HG03571 (cell line): ENCODE results near the gene TAS2R9.
"Not testable (repeated sequence)": the region's sequence is repeated elsewhere in the genome, so short reads cannot be mapped to it uniquely, and the experiment has no call there.

Experiments used
- ATAC-seq: cut with Tn5 transposase; IDR thresholded peaks from one replicate; pipeline ENCODE4 v1.9.1; 2021; ENCODE audit not compliant: unreplicated experiment

Gene TAS2R9, protein sequence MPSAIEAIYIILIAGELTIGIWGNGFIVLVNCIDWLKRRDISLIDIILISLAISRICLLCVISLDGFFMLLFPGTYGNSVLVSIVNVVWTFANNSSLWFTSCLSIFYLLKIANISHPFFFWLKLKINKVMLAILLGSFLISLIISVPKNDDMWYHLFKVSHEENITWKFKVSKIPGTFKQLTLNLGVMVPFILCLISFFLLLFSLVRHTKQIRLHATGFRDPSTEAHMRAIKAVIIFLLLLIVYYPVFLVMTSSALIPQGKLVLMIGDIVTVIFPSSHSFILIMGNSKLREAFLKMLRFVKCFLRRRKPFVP

DNA sequence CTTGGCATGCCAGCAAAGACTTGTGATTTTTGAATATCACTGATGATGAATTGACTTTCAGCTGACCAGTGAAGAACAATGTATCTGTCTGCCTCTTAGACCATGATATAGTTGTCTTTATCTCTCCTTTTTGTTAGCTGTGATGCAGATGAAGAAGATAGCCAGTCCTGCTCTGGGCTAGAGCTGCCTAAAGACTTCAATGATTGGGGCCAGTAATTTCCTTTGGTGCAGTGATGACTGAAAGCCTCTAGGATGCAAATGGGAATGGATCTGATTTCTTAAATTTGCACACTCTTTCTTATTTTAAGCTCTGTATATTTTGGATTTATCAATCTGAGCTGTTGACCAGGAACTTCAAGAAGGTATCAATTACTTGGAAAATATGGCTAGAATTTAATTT is at the start of gene TAS2R9:
Gene TAS2R9, minus strand, starts transcription at position 101 of the 400 bp plus-strand sequence. Its CDS starts 93 bp downstream, at position 8.
- ATAC-seq: no peak

GRCh38 chr12:10855807-10856206 is 45.8 kb upstream of the TAS2R9 start:
- ATAC-seq: no peak

DNA sequence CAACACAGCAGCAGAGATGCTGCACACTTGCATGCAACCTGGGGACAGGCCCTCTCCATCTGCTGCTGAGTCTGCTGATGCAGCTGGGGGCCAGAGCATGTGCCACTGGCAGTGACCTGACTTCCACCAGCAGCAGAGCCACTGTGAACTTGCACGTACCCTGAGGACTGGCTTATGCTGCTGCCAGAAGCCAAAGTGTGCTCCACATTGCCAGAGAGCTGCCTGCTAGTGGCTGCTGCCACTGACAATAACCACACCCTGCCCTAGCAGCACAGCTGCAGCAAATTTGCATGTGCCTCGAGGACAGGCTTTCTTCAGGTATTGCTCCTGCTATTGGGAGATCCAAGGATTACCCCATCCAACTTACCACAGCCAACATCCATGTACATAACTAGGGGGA is 43.8 kb upstream of the TAS2R9 start:
- ATAC-seq: no peak

GRCh38 chr12:10851243-10851858 is 41.4 kb upstream of the TAS2R9 start:
- no peak for ATAC-seq

DNA sequence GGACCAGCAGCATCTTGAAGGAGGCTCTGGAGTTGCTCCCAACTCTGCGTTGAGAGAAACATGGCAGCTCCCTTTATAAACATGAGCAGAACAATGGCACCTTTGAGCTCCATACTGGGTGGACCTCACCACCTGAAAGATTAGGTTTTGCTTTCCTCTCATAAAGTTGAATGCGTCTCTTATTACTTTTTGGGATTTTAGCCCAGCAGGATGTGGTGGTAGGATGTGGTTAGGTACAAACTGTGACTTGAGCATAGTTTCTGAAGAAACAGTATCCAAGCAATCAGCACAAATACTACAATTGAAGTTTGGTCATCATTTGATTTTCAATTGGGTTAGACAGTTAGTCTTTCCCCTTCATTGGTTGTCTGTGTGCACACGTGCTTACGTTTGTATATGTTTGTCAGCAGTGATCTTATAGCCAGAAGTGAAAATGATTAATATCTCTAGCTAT is 39.5 kb upstream of the TAS2R9 start, which contains the start of gene PRR4:
Gene PRR4, minus strand, starts transcription at position 51 of the 454 bp plus-strand sequence. Its CDS starts 38 bp downstream, at position 13.
- no peak for ATAC-seq

- no peak for ATAC-seq
These were observed 37.8 kb upstream of the TAS2R9 start for GRCh38 chr12:10847744-10848143.

DNA sequence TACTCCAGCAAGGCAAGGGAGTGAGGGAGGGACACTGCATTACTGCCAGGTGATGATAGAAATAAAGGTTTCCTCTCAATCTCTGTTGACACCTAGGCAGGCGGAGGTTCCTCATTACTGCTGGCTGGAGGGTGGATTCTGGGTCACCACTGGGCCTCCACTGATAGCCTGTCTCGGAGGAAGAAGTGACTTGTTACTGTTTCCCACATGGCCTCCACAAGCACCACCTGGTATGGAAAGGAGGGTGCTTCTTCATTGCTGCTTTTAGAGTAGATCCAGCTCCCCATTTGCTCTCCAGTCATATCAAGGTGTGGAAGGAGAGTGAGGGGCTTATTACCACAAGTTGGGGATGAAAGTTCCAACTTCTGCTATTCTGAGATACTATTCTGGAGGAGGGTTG is 32.9 kb upstream of the TAS2R9 start:
- no peak for ATAC-seq

- ATAC-seq: no peak
These were observed 28.5 kb upstream of the TAS2R9 start for GRCh38 chr12:10838461-10838860.

DNA sequence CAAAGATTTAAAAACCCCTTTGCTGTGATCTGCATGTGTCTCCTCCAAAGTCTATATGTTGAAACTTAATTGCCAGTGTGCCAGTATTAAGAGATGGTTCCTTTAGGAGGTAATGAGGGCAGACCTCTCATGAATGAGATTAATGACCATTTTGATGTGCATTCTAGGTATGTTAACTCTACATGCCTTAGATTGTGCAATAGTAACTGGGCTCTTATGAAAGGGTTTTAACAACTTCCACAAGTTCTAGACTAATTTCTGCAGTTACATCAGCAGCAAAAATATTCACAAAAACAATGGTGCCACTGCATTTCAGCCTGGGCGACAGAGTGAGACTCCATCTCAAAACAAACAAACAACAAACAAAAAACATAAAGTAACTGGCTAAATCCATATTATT is 20.0 kb upstream of the TAS2R9 start:
- ATAC-seq: no peak

- no peak for ATAC-seq
These were observed 16.3 kb upstream of the TAS2R9 start, which contains the start of gene TAS2R10 for GRCh38 chr12:10826258-10826657. TSS of gene TAS2R10 (minus strand) at chr12:10826358. CDS start at chr12:10826269, 89 bp downstream.

GRCh38 chr12:10824957-10825356 is 15.0 kb upstream of the TAS2R9 start:
- ATAC-seq: no peak

DNA sequence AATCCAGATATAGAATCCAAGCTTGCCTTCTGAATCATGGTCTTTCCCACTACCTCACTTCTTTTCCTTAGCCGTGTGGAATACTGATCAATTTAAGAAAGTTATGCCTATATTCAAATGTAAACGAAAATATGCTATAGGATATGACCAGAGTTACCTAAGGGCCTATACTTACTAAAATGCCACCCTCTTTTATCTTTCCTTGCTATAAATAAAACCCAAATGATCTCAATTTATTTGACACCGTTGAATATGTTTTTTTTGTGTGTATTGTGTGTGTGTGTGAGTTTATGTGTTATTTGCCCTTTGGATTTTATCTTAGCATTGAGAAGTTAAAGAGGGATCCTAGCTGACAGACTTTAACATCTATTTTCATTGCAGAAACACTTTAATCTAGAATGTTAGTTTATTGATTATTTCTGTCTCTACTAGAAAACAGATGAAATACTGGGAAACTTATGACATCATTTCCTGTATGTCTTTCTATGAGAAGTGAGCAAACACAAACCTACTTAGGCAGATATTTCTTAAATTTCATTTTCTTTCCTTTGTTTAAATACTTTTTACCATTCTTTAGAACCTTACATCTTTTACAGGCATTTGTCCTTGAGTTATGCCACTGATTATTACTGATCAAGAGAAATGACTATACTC is 2.0 kb upstream of the TAS2R9 start:
- no peak for ATAC-seq

- ATAC-seq: no peak
These were observed 2.8 kb downstream of the TAS2R9 start, which contains the start of gene TAS2R8 for GRCh38 chr12:10807186-10807585. TSS of gene TAS2R8 (minus strand) at chr12:10807286. CDS start at chr12:10806980, 306 bp downstream.

GRCh38 chr12:10802587-10802986 is 7.4 kb downstream of the TAS2R9 start, which contains the start of gene TAS2R7:
TSS of gene TAS2R7 (minus strand) at chr12:10802627. CDS start at chr12:10802570, 57 bp downstream.
- ATAC-seq: no peak

GRCh38 chr12:10801741-10802140 is 8.2 kb downstream of the TAS2R9 start:
- no peak for ATAC-seq

DNA sequence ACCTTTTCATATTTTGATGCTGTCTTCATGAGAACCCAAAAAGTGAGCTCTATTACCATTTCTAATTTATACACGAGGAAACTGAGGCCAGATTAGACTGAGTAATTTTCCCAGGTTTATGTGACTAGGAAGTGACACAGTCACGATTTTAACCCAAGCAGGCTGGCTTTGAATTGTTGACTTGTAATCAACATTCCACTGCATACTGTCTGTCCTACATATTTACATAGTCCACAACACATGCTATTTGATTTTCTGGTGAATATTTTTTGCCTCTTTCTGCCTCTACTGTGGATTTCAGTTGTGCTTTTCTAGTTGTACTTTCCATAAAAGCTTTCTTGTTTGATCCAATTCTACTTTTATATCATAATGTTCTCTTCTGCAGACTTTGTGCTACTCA is 15.7 kb downstream of the TAS2R9 start:
- ATAC-seq: no peak

- not testable (repeated sequence) for ATAC-seq
These were observed 18.2 kb downstream of the TAS2R9 start for GRCh38 chr12:10791769-10792168.

DNA sequence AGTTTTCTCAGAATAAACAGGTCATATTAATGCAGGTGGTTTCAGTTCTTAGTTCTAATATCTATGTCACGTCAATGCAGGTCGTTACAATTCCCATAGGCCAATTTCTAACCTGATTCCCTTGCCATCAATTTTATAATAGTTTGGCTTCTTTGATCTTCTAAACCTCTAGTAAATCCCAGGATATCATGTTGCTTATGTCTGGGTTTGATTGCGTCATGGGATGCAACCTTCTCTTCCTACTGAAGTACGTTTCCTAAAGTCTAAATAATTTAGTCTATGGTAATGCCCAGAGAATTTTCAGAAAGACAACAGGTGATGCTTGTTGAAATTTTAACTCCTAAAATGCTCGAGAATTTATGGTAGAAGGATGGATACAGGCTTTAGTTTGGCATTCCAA is 26.7 kb downstream of the TAS2R9 start:
- no peak for ATAC-seq

DNA sequence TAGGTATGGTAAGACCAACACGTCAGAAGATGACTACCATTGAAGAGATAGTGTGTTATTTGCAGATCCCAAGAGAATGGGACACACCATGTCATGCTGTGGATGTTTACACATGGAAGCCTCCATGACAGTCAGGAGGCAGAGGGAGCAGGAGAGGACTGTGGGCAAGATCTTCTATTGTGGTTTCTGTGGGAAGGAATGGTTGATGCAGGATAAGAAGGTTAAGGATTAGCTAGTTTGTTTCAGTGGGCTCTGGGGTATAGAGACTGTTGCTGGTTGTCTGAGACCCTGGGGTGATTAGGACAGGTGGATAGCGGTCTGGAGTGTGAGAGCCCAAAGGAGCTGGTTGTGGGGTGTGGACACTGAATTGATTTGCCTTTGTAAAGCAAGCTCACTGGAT is 30.9 kb downstream of the TAS2R9 start:
- ATAC-seq: no peak

GRCh38 chr12:10771132-10771733 is 38.7 kb downstream of the TAS2R9 start:
- ATAC-seq: no peak

DNA sequence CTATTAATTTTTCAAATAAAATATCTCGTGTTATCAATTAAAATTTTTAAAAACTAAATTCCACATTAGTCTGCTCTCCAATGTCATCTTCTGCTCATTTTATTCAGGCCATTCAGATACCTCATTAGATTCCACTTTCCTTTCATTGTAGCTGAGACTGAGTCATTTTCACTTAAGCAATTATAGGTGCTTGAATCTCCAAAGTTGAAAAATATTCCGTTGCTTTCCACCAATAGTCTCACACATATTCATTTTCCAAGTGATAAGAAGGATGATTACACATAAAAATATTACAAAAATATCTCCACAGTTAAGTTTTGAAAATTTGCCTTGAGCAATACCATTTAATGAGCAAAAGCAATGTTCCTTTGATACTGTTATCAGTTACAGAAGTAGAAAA is 50.3 kb downstream of the TAS2R9 start:
- ATAC-seq: no peak
